Measurements from ENCODE around the gene ATP6V1C2.

DNA sequence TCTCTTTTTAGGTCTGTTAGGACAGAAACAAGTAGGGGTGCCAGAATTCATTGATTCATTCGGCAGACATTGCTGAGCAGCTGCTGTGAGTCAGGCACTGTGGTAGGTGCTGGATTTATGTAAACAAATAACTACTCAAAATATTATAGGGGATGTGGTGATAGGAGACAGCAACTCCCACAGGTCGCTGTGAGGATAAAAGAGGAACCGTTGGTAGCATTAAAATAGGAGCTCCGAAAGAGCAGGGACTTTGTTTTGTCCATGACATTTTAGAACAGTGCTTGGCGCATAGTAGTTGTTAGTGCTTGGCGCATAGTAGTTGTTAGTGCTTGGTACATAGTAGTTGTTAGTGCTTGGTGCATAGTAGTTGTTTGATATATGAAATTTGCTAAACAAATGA, 29.2 kb downstream of the ATP6V1C2 start:
- TF ChIP-seq CTCF (IDR thresholded peaks at IDR 0.05) (no peak), POLR2A (IDR thresholded peaks at IDR 0.05) (no peak)
